ENCODE measurements around the gene ARL5B. TPM values are rescaled to one million over a fixed set of nuclear protein-coding genes. Genes with fewer than 3 reads are reported as not detected.
"Not testable (repeated sequence)": the region's sequence is repeated elsewhere in the genome, so short reads cannot be mapped to it uniquely, and the experiment has no call there.

Gene ARL5B
- total and polyA plus RNA-seq, 8 donors = 2.1 to 10.0 (median 6.2) TPM

DNA sequence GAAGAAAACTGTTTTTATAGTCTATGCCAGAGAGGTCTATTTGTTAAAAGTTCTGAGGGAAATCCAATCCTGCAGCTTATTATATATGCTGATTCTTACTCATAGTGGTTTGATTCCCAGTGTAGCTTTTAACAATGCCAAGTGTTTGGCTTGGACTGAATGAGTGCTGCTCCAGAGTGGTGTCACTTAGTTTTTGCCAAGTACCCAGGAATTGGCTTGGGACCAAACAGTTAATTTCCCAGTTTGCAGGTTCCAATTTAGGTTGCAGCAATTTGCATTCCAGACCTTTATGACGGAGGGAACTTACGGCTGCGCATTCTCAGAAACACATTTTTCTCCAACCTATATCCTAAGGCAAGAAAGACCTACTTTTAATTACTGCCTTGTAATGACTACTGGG, 40.2 kb upstream of the ARL5B start:
- 89 to 91% methylated on average over 3 of the region's 3 CpGs for WGBS, 2 donors

DNA sequence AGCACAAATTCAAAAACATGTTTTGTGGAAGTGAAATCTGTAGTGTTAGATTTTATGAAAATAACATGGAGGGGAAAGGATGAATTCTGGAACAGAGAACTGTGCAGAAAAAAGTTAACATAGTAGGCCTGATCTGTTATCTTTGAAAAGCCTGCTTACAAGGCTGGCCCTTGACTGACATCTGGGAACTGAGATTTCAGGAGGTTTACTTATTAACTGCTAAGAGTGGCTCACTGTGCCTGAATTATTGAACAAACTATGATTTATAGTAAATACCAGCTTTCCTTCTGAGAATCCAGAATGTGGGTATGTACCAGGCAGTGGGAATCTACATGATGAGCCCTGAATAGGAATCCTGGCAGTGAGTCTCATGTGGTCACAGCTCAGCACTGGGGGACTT, 38.4 kb upstream of the ARL5B start:
- H3K4me1 ChIP-seq = no peaks in the 10 kb centered on the region
- ATAC-seq (peak in 2 of 4 donors; percentile 32 to 58), DNase-seq (no peak), FAIRE-seq (no peak)
- no peak overlapping the region for H3K4me3 ChIP-seq
- H3K36me3 ChIP-seq = no peaks in the 10 kb centered on the region
- no peak overlapping the region for H3K27ac ChIP-seq
- intact Hi-C loops (cut with DNase I) = no loop called here
- H3K9me3 ChIP-seq = no peaks in the 10 kb centered on the region
- TF ChIP-seq, protein P1, sequence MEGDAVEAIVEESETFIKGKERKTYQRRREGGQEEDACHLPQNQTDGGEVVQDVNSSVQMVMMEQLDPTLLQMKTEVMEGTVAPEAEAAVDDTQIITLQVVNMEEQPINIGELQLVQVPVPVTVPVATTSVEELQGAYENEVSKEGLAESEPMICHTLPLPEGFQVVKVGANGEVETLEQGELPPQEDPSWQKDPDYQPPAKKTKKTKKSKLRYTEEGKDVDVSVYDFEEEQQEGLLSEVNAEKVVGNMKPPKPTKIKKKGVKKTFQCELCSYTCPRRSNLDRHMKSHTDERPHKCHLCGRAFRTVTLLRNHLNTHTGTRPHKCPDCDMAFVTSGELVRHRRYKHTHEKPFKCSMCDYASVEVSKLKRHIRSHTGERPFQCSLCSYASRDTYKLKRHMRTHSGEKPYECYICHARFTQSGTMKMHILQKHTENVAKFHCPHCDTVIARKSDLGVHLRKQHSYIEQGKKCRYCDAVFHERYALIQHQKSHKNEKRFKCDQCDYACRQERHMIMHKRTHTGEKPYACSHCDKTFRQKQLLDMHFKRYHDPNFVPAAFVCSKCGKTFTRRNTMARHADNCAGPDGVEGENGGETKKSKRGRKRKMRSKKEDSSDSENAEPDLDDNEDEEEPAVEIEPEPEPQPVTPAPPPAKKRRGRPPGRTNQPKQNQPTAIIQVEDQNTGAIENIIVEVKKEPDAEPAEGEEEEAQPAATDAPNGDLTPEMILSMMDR (IDR thresholded peaks at IDR 0.05) = no peak
- no peaks in the 10 kb centered on the region for H3K27me3 ChIP-seq

More for the DNA sequence above, 40.2 kb upstream of the ARL5B start:
- FAIRE-seq = no peak
- Histone ChIP-seq H3K27me3 (no peaks in the 10 kb centered on the region), H3K36me3 (no peaks in the 10 kb centered on the region), H3K4me3 (no peak overlapping the region), H3K4me1 (no peaks in the 10 kb centered on the region), H3K9me3 (no peaks in the 10 kb centered on the region), H3K27ac (no peak overlapping the region)
- intact Hi-C loops (cut with DNase I) = no loop called here
- ATAC-seq = peak in 1 of 4 donors; percentile 31
- TF ChIP-seq, protein P1 (IDR thresholded peaks at IDR 0.05) = no peak
- no peak for DNase-seq

DNA sequence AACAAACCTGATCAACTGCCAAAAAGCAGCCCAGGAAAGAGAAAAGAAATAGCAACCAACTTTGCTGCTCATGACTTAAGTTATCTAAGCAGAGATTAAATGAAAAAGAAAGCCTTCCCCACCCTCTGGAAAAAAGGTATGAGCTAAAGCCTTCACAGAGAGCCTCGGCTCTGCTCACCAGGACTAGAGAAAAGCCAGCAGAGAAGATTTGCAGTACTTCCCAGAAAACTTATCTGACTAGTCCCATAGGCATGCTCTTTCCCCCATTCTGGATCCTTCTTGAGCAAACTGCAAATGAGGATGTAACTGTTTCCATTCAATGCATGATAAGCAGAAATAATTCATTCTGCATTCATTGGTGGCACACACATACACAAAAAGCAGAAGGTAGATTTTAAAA, 35.6 kb upstream of the ARL5B start:
- FAIRE-seq; H3K4me1 ChIP-seq; H3K36me3 ChIP-seq; DNase-seq; ATAC-seq; H3K27me3 ChIP-seq; H3K27ac ChIP-seq; H3K4me3 ChIP-seq; intact Hi-C loops (cut with DNase I); H3K9me3 ChIP-seq: not testable (repeated sequence)
- WGBS, 2 donors = 50 to 91% methylated on average over 1 of the region's 1 CpG

DNA sequence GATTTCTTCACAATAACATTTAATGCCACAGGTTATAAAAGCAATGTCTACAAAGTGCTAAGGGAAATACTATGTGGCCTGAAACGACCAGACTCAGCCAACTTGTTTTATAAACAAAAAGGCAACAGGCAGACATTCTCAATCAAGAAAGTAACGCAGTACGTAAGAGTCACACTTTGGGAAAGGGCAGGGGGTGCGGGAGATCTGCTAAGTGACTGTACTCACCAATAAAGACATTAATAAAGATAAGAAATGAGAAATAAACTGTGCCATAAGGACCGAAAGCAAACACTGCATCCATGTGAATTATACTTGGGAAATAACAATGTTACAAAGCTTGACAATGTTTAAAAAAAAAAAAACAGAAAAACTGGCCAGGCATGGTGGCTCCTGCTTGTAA, 33.3 kb upstream of the ARL5B start:
- no peak overlapping the region for H3K4me3 ChIP-seq
- TF ChIP-seq, protein P1 (IDR thresholded peaks at IDR 0.05) = no peak
- H3K4me1 ChIP-seq = peaks cover 0 to 4% (median 0%) of the 10 kb centered on the region in 3 donors
- H3K36me3 ChIP-seq = no peaks in the 10 kb centered on the region
- no peak for FAIRE-seq
- ATAC-seq = no peak
- 87 to 92% methylated on average over 5 of the region's 5 CpGs for WGBS, 2 donors
- no peak for DNase-seq
- no peaks in the 10 kb centered on the region for H3K9me3 ChIP-seq
- intact Hi-C loops (cut with DNase I) = no loop called here
- no peak overlapping the region for H3K27ac ChIP-seq
- H3K27me3 ChIP-seq = no peaks in the 10 kb centered on the region

DNA sequence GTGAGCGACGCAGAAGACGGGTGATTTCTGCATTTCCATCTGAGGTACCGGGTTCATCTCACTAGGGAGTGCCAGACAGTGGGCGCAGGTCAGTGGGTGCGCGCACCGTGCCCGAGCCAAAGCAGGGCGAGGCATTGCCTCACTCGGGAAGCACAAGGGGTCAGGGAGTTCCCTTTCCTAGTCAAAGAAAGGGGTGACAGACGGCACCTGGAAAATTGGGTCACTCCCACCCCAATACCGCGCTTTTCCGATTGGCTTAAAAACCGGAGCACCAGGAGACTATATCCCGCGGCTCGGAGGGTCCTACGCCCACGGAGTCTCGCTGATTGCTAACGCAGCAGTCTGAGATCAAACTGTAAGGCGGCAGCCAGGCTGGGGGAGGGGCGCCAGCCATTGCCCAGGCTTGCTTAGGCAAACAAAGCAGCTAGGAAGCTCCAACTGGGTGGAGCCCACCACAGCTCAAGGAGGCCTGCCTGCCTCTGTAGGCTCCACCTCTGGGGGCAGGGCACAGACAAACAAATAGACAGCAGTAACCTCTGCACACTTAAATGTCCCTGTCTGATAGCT, 31.7 kb upstream of the ARL5B start:
- 2 to 6% methylated on average over 25 of the region's 25 CpGs for WGBS, 2 donors
- H3K36me3 ChIP-seq; H3K27me3 ChIP-seq; H3K9me3 ChIP-seq; H3K4me1 ChIP-seq; FAIRE-seq; intact Hi-C loops (cut with DNase I): not testable (repeated sequence)
- peak in 3 of 4 donors; percentile 16 to 43 (median 31) for ATAC-seq
- peak; percentile 74 to 89 (median 80) for DNase-seq
- peak overlapping the region; percentile 31 to 73 (median 52) for H3K27ac ChIP-seq
- peak overlapping the region; percentile 28 to 55 (median 42) for H3K4me3 ChIP-seq

DNA sequence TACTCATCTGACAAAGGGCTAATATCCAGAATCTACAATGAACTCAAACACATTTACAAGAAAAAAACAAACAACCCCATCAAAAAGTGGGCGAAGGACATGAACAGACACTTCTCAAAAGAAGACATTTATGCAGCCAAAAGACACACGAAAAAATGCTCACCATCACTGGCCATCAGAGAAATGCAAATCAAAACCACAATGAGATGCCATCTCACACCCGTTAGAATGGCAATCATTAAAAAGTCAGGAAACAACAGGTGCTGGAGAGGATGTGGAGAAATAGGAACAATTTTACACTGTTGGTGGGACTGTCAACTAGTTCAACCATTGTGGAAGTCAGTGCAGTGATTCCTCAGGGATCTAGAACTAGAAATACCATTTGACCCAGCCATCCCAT, 26.7 kb upstream of the ARL5B start:
- 82 to 89% methylated on average over 2 of the region's 3 CpGs for WGBS, 2 donors
- H3K27ac ChIP-seq, FAIRE-seq: not testable (repeated sequence)

More for the DNA sequence above, 26.7 kb upstream of the ARL5B start:
- H3K27me3 ChIP-seq; DNase-seq; H3K4me1 ChIP-seq; H3K9me3 ChIP-seq; H3K4me3 ChIP-seq; H3K36me3 ChIP-seq; intact Hi-C loops (cut with DNase I); ATAC-seq: not testable (repeated sequence)
